Measurements from ENCODE around the gene CAMSAP1. TPM values are rescaled to one million over a fixed set of nuclear protein-coding genes. Genes with fewer than 3 reads are reported as not detected.
"Not testable (repeated sequence)": the region's sequence is repeated elsewhere in the genome, so short reads cannot be mapped to it uniquely, and the experiment has no call there.

CAMSAP1 gene
- total and polyA plus RNA-seq, 11 donors: 10.9 to 38.3 (median 19.9) TPM

GRCh38 chr9:135955934-135956801 lies 48.8 kb upstream of the CAMSAP1 start:
- H3K27ac ChIP-seq: peak overlapping the region in 3 of 12 donors; percentile 9 to 60 (median 13)
- 68 to 79% (median 73%) methylated on average over 28 to 32 of the region's 32 CpGs for WGBS, 4 donors
- intact Hi-C loops (cut with DNase I): loop anchor here in 5 of 10 donors (5.0 to 10.0 kb wide), 6 partner anchors 49 to 351 kb away; partner anchors contain the start of genes CAMSAP1 (in 2 of the 5) and KCNT1 (in 2 of the 5)
- peak in 3 of 4 donors; percentile 6 to 47 (median 14) for ATAC-seq
- H3K9me3 ChIP-seq: no peaks in the 10 kb centered on the region
- peaks cover 0 to 40% (median 36%) of the 10 kb centered on the region in 9 donors for H3K36me3 ChIP-seq
- peaks cover 0 to 54% (median 28%) of the 10 kb centered on the region in 12 donors for H3K4me1 ChIP-seq
- no peaks in the 10 kb centered on the region for H3K27me3 ChIP-seq
- DNase-seq: no peak
- no peak overlapping the region for H3K4me3 ChIP-seq
- no peak for TF ChIP-seq POLR2A (IDR thresholded peaks at IDR 0.05)
- no peak for TF ChIP-seq CTCF (IDR thresholded peaks at IDR 0.05)

DNA sequence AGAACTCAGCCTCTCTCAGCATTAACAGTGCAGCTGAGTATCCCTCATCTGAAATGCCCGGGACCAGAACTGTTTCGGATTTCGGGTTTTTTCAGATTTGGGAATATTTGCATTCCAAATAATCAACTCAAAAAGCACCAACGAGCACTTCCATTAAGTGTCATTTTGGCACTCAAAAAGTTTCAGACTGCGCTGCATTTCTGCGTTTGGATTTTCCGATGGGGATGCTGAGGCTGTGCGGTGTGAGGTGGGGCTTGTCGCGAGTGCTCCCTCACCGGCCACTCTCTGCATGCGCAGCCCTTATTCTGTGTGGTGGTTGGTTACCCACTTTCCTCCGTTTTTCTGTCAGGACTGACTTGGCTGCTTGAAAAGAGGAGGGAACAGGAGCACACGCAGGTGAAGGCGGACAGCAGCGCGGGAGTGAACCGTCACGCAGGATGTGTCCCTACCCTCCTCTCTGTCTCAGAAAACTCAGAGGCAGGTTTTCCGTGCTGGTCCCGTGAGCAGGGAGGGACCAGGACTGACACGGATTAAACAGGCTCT lies 45.4 kb upstream of the CAMSAP1 start:
- H3K4me1 ChIP-seq: peaks cover 0 to 36% (median 10%) of the 10 kb centered on the region in 12 donors
- H3K9me3 ChIP-seq: no peaks in the 10 kb centered on the region
- no peaks in the 10 kb centered on the region for H3K27me3 ChIP-seq
- H3K36me3 ChIP-seq: peaks cover 0 to 73% (median 66%) of the 10 kb centered on the region in 9 donors
- H3K27ac ChIP-seq: no peak overlapping the region
- TF ChIP-seq CTCF (IDR thresholded peaks at IDR 0.05): no peak
- no peak for TF ChIP-seq POLR2A (IDR thresholded peaks at IDR 0.05)
- DNase-seq (no peak), ATAC-seq (no peak)
- no peak overlapping the region for H3K4me3 ChIP-seq
- intact Hi-C loops (cut with DNase I): loop anchor here in 3 of 10 donors (10.0 kb wide), 3 partner anchors 78 to 348 kb away; partner anchors contain the start of gene KCNT1 (in 1 of the 3)
- WGBS, 4 donors: 93 to 96% (median 95%) methylated on average over 22 of the region's 22 CpGs

DNA sequence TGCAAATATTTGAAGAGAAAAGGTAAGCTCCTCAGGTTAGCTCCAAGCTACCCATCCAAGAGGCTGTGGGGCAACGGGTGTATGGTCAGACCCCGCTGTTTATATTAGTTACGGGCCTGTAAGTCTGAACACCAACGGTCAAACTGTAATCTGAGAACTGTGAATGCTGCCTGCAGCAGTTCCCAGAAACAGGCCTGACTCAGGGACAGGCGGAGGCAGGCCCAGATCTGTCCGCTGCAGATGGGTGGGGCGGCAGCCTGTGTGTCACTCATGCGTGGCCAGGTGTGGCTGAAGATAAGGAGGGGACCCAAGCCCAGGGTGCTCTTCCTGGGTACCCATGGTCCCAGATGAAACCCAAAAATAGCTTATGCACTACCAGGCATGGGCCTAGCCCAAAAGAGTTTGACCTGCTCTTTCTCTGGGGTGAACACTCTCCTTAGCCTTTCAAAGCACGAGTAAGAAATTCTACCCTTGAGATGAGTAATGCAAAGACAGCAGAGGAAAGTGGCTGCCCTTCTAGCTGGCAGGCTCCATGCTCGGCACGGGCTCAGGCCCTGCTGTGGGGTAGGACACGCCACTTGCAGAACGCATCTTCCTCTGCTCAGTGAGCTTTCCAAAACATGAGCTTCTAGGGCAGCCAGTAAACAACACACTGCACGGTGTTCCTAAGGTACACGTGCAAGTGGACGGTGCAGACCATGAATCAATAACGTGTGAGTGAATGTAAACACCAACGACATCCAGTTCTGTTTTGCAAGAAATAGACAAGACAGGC lies 44.7 kb upstream of the CAMSAP1 start:
- no peak for DNase-seq
- WGBS, 4 donors: 80 to 86% (median 82%) methylated on average over 14 to 18 of the region's 18 CpGs
- intact Hi-C loops (cut with DNase I): loop anchor here in 3 of 10 donors (10.0 kb wide), 3 partner anchors 77 to 347 kb away; partner anchors contain the start of gene KCNT1 (in 1 of the 3)
- peak in 1 of 4 donors; percentile 16 for ATAC-seq
- H3K27ac ChIP-seq: no peak overlapping the region
- peaks cover 0 to 80% (median 72%) of the 10 kb centered on the region in 9 donors for H3K36me3 ChIP-seq
- H3K4me3 ChIP-seq: no peak overlapping the region
- H3K9me3 ChIP-seq: no peaks in the 10 kb centered on the region
- TF ChIP-seq CTCF (IDR thresholded peaks at IDR 0.05) (no peak), POLR2A (IDR thresholded peaks at IDR 0.05) (no peak)
- peaks cover 0 to 29% (median 8%) of the 10 kb centered on the region in 12 donors for H3K4me1 ChIP-seq
- no peaks in the 10 kb centered on the region for H3K27me3 ChIP-seq

DNA sequence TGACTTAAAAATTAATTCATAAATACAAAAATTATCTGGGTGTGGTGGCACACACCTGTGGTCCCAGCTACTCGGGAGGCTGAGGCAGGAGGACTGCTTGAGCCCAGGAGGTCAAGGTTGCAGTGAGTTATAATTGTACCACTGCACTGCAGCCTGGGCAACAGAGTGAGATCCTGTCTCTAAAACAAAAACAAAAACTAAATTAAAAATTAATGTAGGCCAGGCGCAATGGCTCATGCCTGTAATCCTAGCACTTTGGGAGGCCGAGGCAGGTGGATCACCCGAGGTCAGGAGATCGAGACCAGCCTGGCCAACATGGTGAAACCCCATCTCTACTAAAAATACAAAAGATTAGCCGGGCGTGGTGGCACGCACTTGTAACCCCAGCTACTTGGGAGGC lies 44.0 kb upstream of the CAMSAP1 start:
- DNase-seq, H3K27ac ChIP-seq, H3K27me3 ChIP-seq, H3K9me3 ChIP-seq, H3K4me3 ChIP-seq, ATAC-seq: not testable (repeated sequence)
- intact Hi-C loops (cut with DNase I): loop anchor here in 3 of 10 donors (10.0 kb wide), 3 partner anchors 77 to 347 kb away; partner anchors contain the start of gene KCNT1 (in 1 of the 3)
- H3K36me3 ChIP-seq: peaks cover 0 to 87% (median 80%) of the 10 kb centered on the region in 9 donors
- 95 to 97% (median 96%) methylated on average over 8 of the region's 8 CpGs for WGBS, 4 donors
- peaks cover 0 to 22% (median 2%) of the 10 kb centered on the region in 12 donors for H3K4me1 ChIP-seq

GRCh38 chr9:135950841-135951240 lies 43.5 kb upstream of the CAMSAP1 start:
- intact Hi-C loops (cut with DNase I): loop anchor here in 3 of 10 donors (10.0 kb wide), 3 partner anchors 76 to 346 kb away; partner anchors contain the start of gene KCNT1 (in 1 of the 3)
- not testable (repeated sequence) for ATAC-seq, H3K27me3 ChIP-seq, H3K9me3 ChIP-seq, DNase-seq, H3K27ac ChIP-seq, H3K4me3 ChIP-seq
- WGBS, 4 donors: 93 to 97% (median 96%) methylated on average over 4 of the region's 4 CpGs
- H3K4me1 ChIP-seq: peaks cover 0 to 17% (median under 1%) of the 10 kb centered on the region in 12 donors
- H3K36me3 ChIP-seq: peaks cover 0 to 92% (median 85%) of the 10 kb centered on the region in 9 donors
